HCT116 (cell line): Measurements from ENCODE around the gene TMA7.

Source experiments
- EGR1 ChIP-seq: IDR thresholded peaks from 2 replicates; pipeline ENCODE4 v1.6.1; 2012; ENCODE audit warnings: low read depth
- ELF1 ChIP-seq: IDR thresholded peaks from 2 replicates; pipeline ENCODE4 v1.6.1; 2012; ENCODE audit warnings: low read depth, borderline replicate concordance
- POLR2A ChIP-seq: IDR thresholded peaks from 2 replicates; pipeline ENCODE4 v1.7.0; 2011; ENCODE audit warnings: borderline replicate concordance; ENCODE audit not compliant: insufficient read depth, insufficient read length; ENCODE audit errors: extremely low read depth
- SIN3A ChIP-seq: IDR thresholded peaks from 2 replicates; pipeline ENCODE4 v1.6.1; 2012; ENCODE audit warnings: low read depth
- SRF ChIP-seq: IDR thresholded peaks from 2 replicates; pipeline ENCODE4 v1.6.1; 2012; ENCODE audit warnings: low read depth
- TF ChIP-seq, protein P1 (sequence below), 3 experiments: fragments of 200-600 bp in 1 of 3; sonication (generic) in 1 of 3; IDR thresholded peaks in 2 of 3; conservative IDR thresholded peaks in 1 of 3; 2 replicates each; pipeline ENCODE4 v1.5.1; 2012 to 2017; ENCODE audit warnings: low read depth in 2 of 3, low read length in 2 of 3, antibody characterized with exemption in 1 of 3, borderline replicate concordance in 1 of 3, control low read depth in 1 of 3, mild to moderate bottlenecking in 1 of 3, mixed read lengths in 1 of 3, mixed run types in 1 of 3, moderate library complexity in 1 of 3; ENCODE audit not compliant: insufficient read depth in 1 of 3

- TF ChIP-seq, protein P1, sequence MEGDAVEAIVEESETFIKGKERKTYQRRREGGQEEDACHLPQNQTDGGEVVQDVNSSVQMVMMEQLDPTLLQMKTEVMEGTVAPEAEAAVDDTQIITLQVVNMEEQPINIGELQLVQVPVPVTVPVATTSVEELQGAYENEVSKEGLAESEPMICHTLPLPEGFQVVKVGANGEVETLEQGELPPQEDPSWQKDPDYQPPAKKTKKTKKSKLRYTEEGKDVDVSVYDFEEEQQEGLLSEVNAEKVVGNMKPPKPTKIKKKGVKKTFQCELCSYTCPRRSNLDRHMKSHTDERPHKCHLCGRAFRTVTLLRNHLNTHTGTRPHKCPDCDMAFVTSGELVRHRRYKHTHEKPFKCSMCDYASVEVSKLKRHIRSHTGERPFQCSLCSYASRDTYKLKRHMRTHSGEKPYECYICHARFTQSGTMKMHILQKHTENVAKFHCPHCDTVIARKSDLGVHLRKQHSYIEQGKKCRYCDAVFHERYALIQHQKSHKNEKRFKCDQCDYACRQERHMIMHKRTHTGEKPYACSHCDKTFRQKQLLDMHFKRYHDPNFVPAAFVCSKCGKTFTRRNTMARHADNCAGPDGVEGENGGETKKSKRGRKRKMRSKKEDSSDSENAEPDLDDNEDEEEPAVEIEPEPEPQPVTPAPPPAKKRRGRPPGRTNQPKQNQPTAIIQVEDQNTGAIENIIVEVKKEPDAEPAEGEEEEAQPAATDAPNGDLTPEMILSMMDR (IDR thresholded peaks at IDR 0.05 in 2 of 3, conservative IDR thresholded peaks at IDR 0.05 in 1 of 3; ENCODE audit: borderline replicate concordance in 1 of 3, insufficient read depth in 1 of 3, low read depth in 2 of 3, low read length in 2 of 3): no peak
- TF ChIP-seq SRF (no peak), ELF1 (no peak), SIN3A (no peak), POLR2A (no peak), EGR1 (no peak)
Measured at GRCh38 chr3:48423883-48424695, 16.0 kb upstream of the TMA7 start.
